Kidney (tissue), 14 donors: ENCODE results near the gene ZNF827. TPM values are rescaled to one million over a fixed set of nuclear protein-coding genes. Genes with fewer than 3 reads are reported as not detected.

Experiments
- DNase-seq, 5 donors: peaks; one replicate each; pipeline ENCODE4 v3.0.0-alpha.2; 2013 to 2020
- FAIRE-seq: peaks from 2 replicates; lab custom pipeline; 2012; peaks lifted over from hg19 to GRCh38; lab: Jason Lieb, UNC
- H3K27ac ChIP-seq, 2 donors: one replicate each; pipeline ENCODE4 v1.7.0; 2013; ENCODE audit warnings: low read depth in 2 of 2, low read length in 2 of 2, inconsistent platforms in 1 of 2
- H3K27me3 ChIP-seq: one replicate; pipeline ENCODE4 v1.7.1; 2013; ENCODE audit warnings: low read length, inconsistent platforms; ENCODE audit not compliant: control insufficient read depth, insufficient read depth
- H3K36me3 ChIP-seq, 3 donors: one replicate each; pipeline versions ENCODE4 v1.7.0 to v1.7.1; 2013; ENCODE audit warnings: low read length in 3 of 3, control low read depth in 1 of 3, inconsistent platforms in 1 of 3; ENCODE audit not compliant: insufficient read depth in 3 of 3, control insufficient read depth in 2 of 3
- H3K4me1 ChIP-seq, 3 donors: one replicate each; pipeline versions ENCODE4 v1.7.0 to v1.7.1; 2013; ENCODE audit warnings: low read length in 3 of 3, inconsistent platforms in 1 of 3, low read depth in 1 of 3; ENCODE audit not compliant: control insufficient read depth in 2 of 3, insufficient read depth in 2 of 3
- H3K4me3 ChIP-seq, 3 donors: one replicate each; pipeline versions ENCODE4 v1.7.0 to v1.8.1; 2013; ENCODE audit warnings: low read length in 3 of 3, control low read depth in 1 of 3, inconsistent platforms in 1 of 3
- H3K9ac ChIP-seq, 3 donors: one replicate each; pipeline versions ENCODE4 v1.7.0 to v1.7.1; 2013; ENCODE audit warnings: low read length in 3 of 3, control low read depth in 1 of 3, inconsistent platforms in 1 of 3
- H3K9me3 ChIP-seq, 3 donors: one replicate each; pipeline versions ENCODE4 v1.7.0 to v1.7.1; 2013; ENCODE audit warnings: low read length in 3 of 3, control low read depth in 1 of 3, inconsistent platforms in 1 of 3; ENCODE audit not compliant: control insufficient read depth in 2 of 3, insufficient read depth in 1 of 3
- intact Hi-C: fragments of 100-400 bp; cut with DNase I; formaldehyde crosslinking; loops from one replicate; pipeline ENCODE4 v1.11.1; 2022
- polyA plus RNA-seq: library from polyadenylated mRNA; stranded (reverse); fragments of 350-450 nt; fragmentation: Illumina TruSeq; extraction: RNeasy Lipid Tissue Mini Kit (QIAGEN cat#74804); gene quantifications from one replicate; pipeline ENCODE4 v1.2.3, GENCODE V29; 2014; ENCODE audit warnings: low read depth, low replicate concordance; ENCODE audit not compliant: insufficient read depth
- total RNA-seq: library from RNA; stranded (reverse); fragmentation: NEBNext Ultra II Directional; extraction: Animal tissue kit (Norgen Biotek cat#: 25700); gene quantifications from one replicate; pipeline ENCODE4 v1.2.1, GENCODE V29; 2021
- TF ChIP-seq, protein P1 (sequence below): IDR thresholded peaks from 3 replicates; pipeline ENCODE4 v1.5.1; 2012; ENCODE audit warnings: mild to moderate bottlenecking, moderate library complexity, borderline replicate concordance; ENCODE audit not compliant: insufficient read depth; ENCODE audit errors: extremely low read depth
- donor health status: control.
- donor health status: control.
- donor health status: control.
- donor health status: control.
- donor health status: control.
- donor health status: DM: yes; HTN: yes; CAD: no.
- donor health status: Normal renal cell carcinoma (clear cell type).

Gene ZNF827
- total and polyA plus RNA-seq, 2 donors from 2014 or later: 3.5 to 22.6 TPM

GRCh38 chr4:145860897-145861296 lies 77.7 kb downstream of the ZNF827 start:
- no peaks in the 10 kb centered on the region for H3K27me3 ChIP-seq
- H3K9ac ChIP-seq: no peak overlapping the region
- DNase-seq (no peak), FAIRE-seq (no peak)
- H3K27ac ChIP-seq: no peak overlapping the region
- no peak overlapping the region for H3K4me3 ChIP-seq
- TF ChIP-seq, protein P1, sequence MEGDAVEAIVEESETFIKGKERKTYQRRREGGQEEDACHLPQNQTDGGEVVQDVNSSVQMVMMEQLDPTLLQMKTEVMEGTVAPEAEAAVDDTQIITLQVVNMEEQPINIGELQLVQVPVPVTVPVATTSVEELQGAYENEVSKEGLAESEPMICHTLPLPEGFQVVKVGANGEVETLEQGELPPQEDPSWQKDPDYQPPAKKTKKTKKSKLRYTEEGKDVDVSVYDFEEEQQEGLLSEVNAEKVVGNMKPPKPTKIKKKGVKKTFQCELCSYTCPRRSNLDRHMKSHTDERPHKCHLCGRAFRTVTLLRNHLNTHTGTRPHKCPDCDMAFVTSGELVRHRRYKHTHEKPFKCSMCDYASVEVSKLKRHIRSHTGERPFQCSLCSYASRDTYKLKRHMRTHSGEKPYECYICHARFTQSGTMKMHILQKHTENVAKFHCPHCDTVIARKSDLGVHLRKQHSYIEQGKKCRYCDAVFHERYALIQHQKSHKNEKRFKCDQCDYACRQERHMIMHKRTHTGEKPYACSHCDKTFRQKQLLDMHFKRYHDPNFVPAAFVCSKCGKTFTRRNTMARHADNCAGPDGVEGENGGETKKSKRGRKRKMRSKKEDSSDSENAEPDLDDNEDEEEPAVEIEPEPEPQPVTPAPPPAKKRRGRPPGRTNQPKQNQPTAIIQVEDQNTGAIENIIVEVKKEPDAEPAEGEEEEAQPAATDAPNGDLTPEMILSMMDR: no peak
- no peaks in the 10 kb centered on the region for H3K4me1 ChIP-seq
- no peaks in the 10 kb centered on the region for H3K9me3 ChIP-seq
- H3K36me3 ChIP-seq: peaks cover 0 to 8% (median 0%) of the 10 kb centered on the region in 3 donors
- intact Hi-C loops: no loop called here

- TF ChIP-seq, protein P1: no peak
- H3K36me3 ChIP-seq: peaks cover 0 to 8% (median 0%) of the 10 kb centered on the region in 3 donors
- DNase-seq: peak in 1 of 5 donors; percentile 57
Observed at GRCh38 chr4:145860446-145860845, 78.2 kb downstream of the ZNF827 start.

DNA sequence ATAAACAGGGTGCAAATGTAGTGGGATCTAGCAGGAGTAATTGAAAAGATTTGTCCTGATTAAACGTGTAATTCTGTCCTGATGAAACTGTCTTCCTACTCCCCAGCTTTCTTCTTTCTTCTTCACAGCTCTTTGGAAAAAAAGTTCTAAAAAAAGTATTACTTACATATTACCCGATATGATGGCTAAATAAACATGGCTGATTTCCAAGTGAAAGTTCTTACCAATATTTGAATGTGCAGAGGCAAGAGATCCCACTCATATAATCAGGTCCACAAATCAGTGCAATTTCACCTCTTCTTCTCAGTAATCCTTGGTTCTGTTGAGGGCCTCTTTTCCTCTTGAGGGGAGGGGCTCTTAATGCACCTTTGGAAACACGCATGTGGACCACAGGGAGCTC lies 78.7 kb downstream of the ZNF827 start:
- FAIRE-seq (no peak), DNase-seq (no peak)
- Histone ChIP-seq H3K9ac (no peak overlapping the region), H3K4me3 (no peak overlapping the region), H3K36me3 (peaks cover 0 to 8% (median 0%) of the 10 kb centered on the region in 3 donors), H3K9me3 (no peaks in the 10 kb centered on the region), H3K27ac (no peak overlapping the region), H3K27me3 (no peaks in the 10 kb centered on the region), H3K4me1 (no peaks in the 10 kb centered on the region)
- TF ChIP-seq, protein P1: no peak
- intact Hi-C loops: no loop called here

More at GRCh38 chr4:145860446-145860845, 78.2 kb downstream of the ZNF827 start:
- H3K9me3 ChIP-seq: no peaks in the 10 kb centered on the region
- H3K9ac ChIP-seq: no peak overlapping the region
- no peaks in the 10 kb centered on the region for H3K27me3 ChIP-seq
- no peak overlapping the region for H3K4me3 ChIP-seq
- FAIRE-seq: no peak
- H3K27ac ChIP-seq: no peak overlapping the region
- H3K4me1 ChIP-seq: no peaks in the 10 kb centered on the region
- intact Hi-C loops: no loop called here

- DNase-seq: no peak
- intact Hi-C loops: no loop called here
Observed at GRCh38 chr4:145859426-145859825, 79.2 kb downstream of the ZNF827 start.

More at GRCh38 chr4:145859426-145859825, 79.2 kb downstream of the ZNF827 start:
- no peak overlapping the region for H3K4me3 ChIP-seq
- no peak overlapping the region for H3K9ac ChIP-seq
- H3K27ac ChIP-seq: no peak overlapping the region
- peaks cover 0 to 8% (median 0%) of the 10 kb centered on the region in 3 donors for H3K36me3 ChIP-seq
- H3K9me3 ChIP-seq: no peaks in the 10 kb centered on the region
- no peaks in the 10 kb centered on the region for H3K27me3 ChIP-seq
- no peaks in the 10 kb centered on the region for H3K4me1 ChIP-seq
- no peak for FAIRE-seq
- TF ChIP-seq, protein P1: no peak
